HEK293 (cell line): ENCODE results near the gene CDYL.

ENCODE experiments used
- SP7 ChIP-seq: fragments of 450-650 bp; formaldehyde crosslinking; IDR thresholded peaks from 2 replicates; pipeline ENCODE4 v1.5.1; 2016; ENCODE audit warnings: missing biosample characterization, missing genetic modification characterization
- ZNF132 ChIP-seq: fragments of 450-650 bp; formaldehyde crosslinking; IDR thresholded peaks from 2 replicates; pipeline ENCODE4 v1.5.1; 2017; ENCODE audit warnings: missing biosample characterization, missing genetic modification characterization, borderline replicate concordance
- ZNF174 ChIP-seq: fragments of 450-650 bp; formaldehyde crosslinking; IDR thresholded peaks from 2 replicates; pipeline ENCODE4 v1.5.0; 2017; ENCODE audit warnings: missing biosample characterization, mild to moderate bottlenecking, missing genetic modification characterization
- ZNF175 ChIP-seq: fragments of 450-650 bp; formaldehyde crosslinking; IDR thresholded peaks from 2 replicates; pipeline ENCODE4 v1.5.1; 2016; ENCODE audit warnings: missing biosample characterization, missing genetic modification characterization
- ZNF416 ChIP-seq: fragments of 450-650 bp; formaldehyde crosslinking; IDR thresholded peaks from 2 replicates; pipeline ENCODE4 v1.5.1; 2016; ENCODE audit warnings: missing biosample characterization, missing genetic modification characterization
- ZNF549 ChIP-seq: fragments of 450-650 bp; IDR thresholded peaks from 2 replicates; pipeline ENCODE4 v1.5.1; 2018; ENCODE audit warnings: missing biosample characterization, missing genetic modification characterization, mild to moderate bottlenecking, inconsistent platforms, moderate library complexity
- TF ChIP-seq, protein P1 (sequence below): fragments of 450-650 bp; formaldehyde crosslinking; IDR thresholded peaks from 2 replicates; pipeline ENCODE4 v1.5.1; 2016; ENCODE audit warnings: missing biosample characterization, missing genetic modification characterization

DNA sequence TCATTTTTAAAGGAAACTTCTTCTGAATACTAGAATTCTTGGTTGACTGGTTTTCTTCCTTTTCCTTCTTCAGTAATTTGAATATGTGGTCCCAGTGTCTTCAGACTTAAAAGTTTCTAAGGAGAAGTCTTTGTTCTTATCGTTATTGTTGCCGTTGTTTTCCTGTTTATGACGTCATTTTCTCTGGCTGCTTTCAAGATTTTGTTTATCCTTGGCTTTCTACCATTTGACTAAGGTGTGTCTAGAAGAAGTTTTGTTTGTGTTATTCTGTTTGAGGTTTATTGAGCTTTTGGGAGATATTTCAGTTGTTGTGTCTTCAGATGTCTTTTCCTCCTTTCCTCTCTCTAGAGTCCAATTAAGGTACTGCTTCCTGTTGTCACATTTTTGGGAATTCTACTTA lies 24.5 kb downstream of the CDYL start:
- TF ChIP-seq SP7 (tag by site-specific recombination) (no peak), ZNF174 (tag by site-specific recombination) (no peak), ZNF132 (tag by site-specific recombination) (no peak), ZNF175 (tag by site-specific recombination) (no peak), ZNF549 (tag by site-specific recombination) (no peak), ZNF416 (tag by site-specific recombination) (no peak)
- TF ChIP-seq, protein P1, sequence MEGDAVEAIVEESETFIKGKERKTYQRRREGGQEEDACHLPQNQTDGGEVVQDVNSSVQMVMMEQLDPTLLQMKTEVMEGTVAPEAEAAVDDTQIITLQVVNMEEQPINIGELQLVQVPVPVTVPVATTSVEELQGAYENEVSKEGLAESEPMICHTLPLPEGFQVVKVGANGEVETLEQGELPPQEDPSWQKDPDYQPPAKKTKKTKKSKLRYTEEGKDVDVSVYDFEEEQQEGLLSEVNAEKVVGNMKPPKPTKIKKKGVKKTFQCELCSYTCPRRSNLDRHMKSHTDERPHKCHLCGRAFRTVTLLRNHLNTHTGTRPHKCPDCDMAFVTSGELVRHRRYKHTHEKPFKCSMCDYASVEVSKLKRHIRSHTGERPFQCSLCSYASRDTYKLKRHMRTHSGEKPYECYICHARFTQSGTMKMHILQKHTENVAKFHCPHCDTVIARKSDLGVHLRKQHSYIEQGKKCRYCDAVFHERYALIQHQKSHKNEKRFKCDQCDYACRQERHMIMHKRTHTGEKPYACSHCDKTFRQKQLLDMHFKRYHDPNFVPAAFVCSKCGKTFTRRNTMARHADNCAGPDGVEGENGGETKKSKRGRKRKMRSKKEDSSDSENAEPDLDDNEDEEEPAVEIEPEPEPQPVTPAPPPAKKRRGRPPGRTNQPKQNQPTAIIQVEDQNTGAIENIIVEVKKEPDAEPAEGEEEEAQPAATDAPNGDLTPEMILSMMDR (tag by site-specific recombination), result no peak
